IMR-90 (cell line): Measurements from ENCODE around the gene BDNF. TPM values are rescaled to one million over a fixed set of nuclear protein-coding genes. Genes with fewer than 3 reads are reported as not detected.
A peak's percentile ranks its signal among the peaks of the same experiment; 100 is the strongest.

Experiments used
- ATAC-seq: fragments of 200-7000 bp; cut with Tn5 transposase; 2 replicates; pipeline ENCODE4 v1.9.1; 2020; ENCODE audit warnings: low read depth, mild to moderate bottlenecking, moderate library complexity
- BruUV-seq: library from RNA; stranded (reverse); fragments of 400-500 nt; replicated peaks from 2 replicates; lab custom pipeline; 2021; lab: Mats Ljungman, UMichigan
- CTCF ChIA-PET: fragments of 300-600 bp; formaldehyde crosslinking; extraction: SDS; loops from one replicate; lab custom pipeline; 2021; ENCODE audit warnings: antibody characterized with exemption; lab: Yijun Ruan, JAX
- POLR2A ChIA-PET: fragments of 300-600 bp; sonication (Branson Sonifier 250); formaldehyde crosslinking; loops from one replicate; lab custom pipeline; 2022; ENCODE audit warnings: antibody characterized with exemption; ENCODE audit not compliant: unreplicated experiment; lab: Charles Lee
- DNase-seq: peaks from one replicate; pipeline ENCODE4 v3.0.0; 2013
- H2AFZ ChIP-seq: replicated peaks from 2 replicates; pipeline ENCODE3; 2013; ENCODE audit warnings: low read length, mild to moderate bottlenecking; ENCODE audit not compliant: poor library complexity
- H2AK5ac ChIP-seq: 2 replicates; pipeline ENCODE4 v1.6.1; 2013; ENCODE audit warnings: low read depth, low read length, inconsistent platforms
- H2AK9ac ChIP-seq: replicated peaks from 2 replicates; pipeline ENCODE3; 2013; ENCODE audit warnings: mild to moderate bottlenecking, low read depth, low read length, moderate library complexity; ENCODE audit not compliant: poor library complexity
- H2BK120ac ChIP-seq: 2 replicates; pipeline ENCODE4 v1.6.1; 2013; ENCODE audit warnings: low read depth, low read length, inconsistent platforms
- H2BK15ac ChIP-seq: 3 replicates; pipeline ENCODE4 v1.6.1; 2013; ENCODE audit warnings: low read depth, low read length, inconsistent platforms
- H2BK20ac ChIP-seq: 2 replicates; pipeline ENCODE4 v1.6.1; 2013; ENCODE audit warnings: low read depth, mild to moderate bottlenecking, inconsistent platforms, low read length, moderate library complexity
- H2BK5ac ChIP-seq: 2 replicates; pipeline ENCODE4 v1.6.1; 2013; ENCODE audit warnings: mild to moderate bottlenecking, low read depth, low read length, inconsistent platforms; ENCODE audit not compliant: poor library complexity, severe bottlenecking
- H3K14ac ChIP-seq: replicated peaks from 2 replicates; pipeline ENCODE4 v1.6.1; 2013; ENCODE audit warnings: low read depth, low read length, inconsistent platforms
- H3K18ac ChIP-seq: 2 replicates; pipeline ENCODE4 v1.6.1; 2013; ENCODE audit warnings: low read depth, low read length, control low read depth
- H3K23ac ChIP-seq: 2 replicates; pipeline ENCODE4 v1.6.1; 2013; ENCODE audit warnings: low read depth, low read length, inconsistent platforms
- H3K27ac ChIP-seq: 2 replicates; pipeline ENCODE4 v1.5.1; 2013; ENCODE audit warnings: mild to moderate bottlenecking, control low read depth, low read length; ENCODE audit not compliant: insufficient read depth
- H3K27me3 ChIP-seq: 2 replicates; pipeline ENCODE4 v1.6.1; 2013; ENCODE audit warnings: low read length; ENCODE audit not compliant: control insufficient read depth, insufficient read depth
- H3K36me3 ChIP-seq: 2 replicates; pipeline ENCODE4 v1.6.1; 2013; ENCODE audit warnings: low read length, mixed read lengths; ENCODE audit not compliant: control insufficient read depth, insufficient read depth
- H3K4ac ChIP-seq: 2 replicates; pipeline ENCODE4 v1.6.1; 2013; ENCODE audit warnings: low read depth, low read length, inconsistent platforms
- H3K4me1 ChIP-seq: 2 replicates; pipeline ENCODE4 v1.6.1; 2013; ENCODE audit warnings: low read length, mixed read lengths; ENCODE audit not compliant: control insufficient read depth, insufficient read depth
- H3K4me2 ChIP-seq: 2 replicates; pipeline ENCODE4 v1.6.1; 2013; ENCODE audit warnings: low read depth, mild to moderate bottlenecking, control low read depth, low read length, moderate library complexity
- H3K4me3 ChIP-seq: 2 replicates; pipeline ENCODE4 v1.5.1; 2013; ENCODE audit warnings: low read depth, mild to moderate bottlenecking, control low read depth, low read length, moderate library complexity; ENCODE audit not compliant: insufficient read depth
- H3K56ac ChIP-seq: 2 replicates; pipeline ENCODE4 v1.6.1; 2013; ENCODE audit warnings: low read length, inconsistent platforms; ENCODE audit not compliant: insufficient read depth; ENCODE audit errors: extremely low read depth
- H3K79me1 ChIP-seq, 2 experiments: 2 replicates each; pipeline ENCODE4 v1.6.1; 2013; ENCODE audit warnings: low read length in 2 of 2, inconsistent platforms in 1 of 2, low read depth in 1 of 2
- H3K9ac ChIP-seq: 2 replicates; pipeline ENCODE4 v1.6.1; 2013; ENCODE audit warnings: low read depth, low read length, control low read depth
- H3K9me1 ChIP-seq: 2 replicates; pipeline ENCODE4 v1.6.1; 2013; ENCODE audit warnings: low read length, inconsistent platforms; ENCODE audit not compliant: insufficient read depth
- H3K9me3 ChIP-seq: 2 replicates; pipeline ENCODE4 v1.6.1; 2013; ENCODE audit warnings: low read length; ENCODE audit not compliant: control insufficient read depth, insufficient read depth
- H4K20me1 ChIP-seq: 2 replicates; pipeline ENCODE4 v1.6.1; 2013; ENCODE audit warnings: low read length, inconsistent platforms; ENCODE audit not compliant: insufficient read depth
- H4K5ac ChIP-seq: 2 replicates; pipeline ENCODE4 v1.6.1; 2013; ENCODE audit warnings: mild to moderate bottlenecking, low read depth, low read length, control low read depth
- H4K8ac ChIP-seq, 2 experiments: 2 replicates each; pipeline ENCODE4 v1.6.1; 2013; ENCODE audit warnings: low read depth in 2 of 2, low read length in 2 of 2, control low read depth in 1 of 2, inconsistent platforms in 1 of 2
- H4K91ac ChIP-seq: 2 replicates; pipeline ENCODE4 v1.6.1; 2013; ENCODE audit warnings: low read depth, low read length, inconsistent platforms; ENCODE audit not compliant: insufficient read depth
- CHD1 ChIP-seq: IDR thresholded peaks from 2 replicates; pipeline ENCODE4 v1.6.1; 2012; ENCODE audit warnings: low read depth, low read length, improper control_type of control experiment
- CTCF ChIP-seq: conservative IDR thresholded peaks from 2 replicates; pipeline ENCODE4 v1.5.1; 2012; ENCODE audit warnings: mild to moderate bottlenecking, low read depth, low read length, improper control_type of control experiment
- MAFK ChIP-seq: IDR thresholded peaks from 2 replicates; pipeline ENCODE4 v1.6.1; 2012; ENCODE audit warnings: low read depth, low read length, improper control_type of control experiment
- POLR2A ChIP-seq: IDR thresholded peaks from 2 replicates; pipeline ENCODE4 v1.6.1; 2012; ENCODE audit warnings: mild to moderate bottlenecking, low read depth, low read length
- RAD21 ChIP-seq: IDR thresholded peaks from 2 replicates; pipeline ENCODE4 v1.6.1; 2012; ENCODE audit warnings: low read length, improper control_type of control experiment
- RCOR1 ChIP-seq: IDR thresholded peaks from 2 replicates; pipeline ENCODE4 v1.6.1; 2012; ENCODE audit warnings: mild to moderate bottlenecking, low read length, improper control_type of control experiment; ENCODE audit not compliant: insufficient replicate concordance
- RFX5 ChIP-seq: IDR thresholded peaks from 2 replicates; pipeline ENCODE4 v1.8.0; 2012; ENCODE audit warnings: low read depth, mild to moderate bottlenecking, low read length, moderate library complexity
- SMC3 ChIP-seq: fragments of 150-350 bp; IDR thresholded peaks from 2 replicates; pipeline ENCODE4 v1.6.1; 2016; ENCODE audit warnings: low read depth, mild to moderate bottlenecking, antibody characterized with exemption, low read length, moderate library complexity
- WGBS, 2 experiments: methylation state at CpG; one replicate each; pipeline versions ENCODE4 v1.1.5 to v1.1.7; 2013; ENCODE audit warnings: missing lambda C conversion rate in 2 of 2; ENCODE audit not compliant: insufficient read length in 1 of 2; ENCODE audit errors: extremely low coverage in 2 of 2; 5-methylcytosine and 5-hydroxymethylcytosine counted together
- dilution Hi-C: fragments of 300-500 bp; cut with HindIII; formaldehyde crosslinking; loops from one replicate; pipeline ENCODE4 v1.14.3; 2018; ENCODE audit warnings: low sequenced_read_pairs; ENCODE audit not compliant: unreplicated experiment
- in situ Hi-C: fragments of 300-500 bp; cut with MboI; formaldehyde crosslinking; loops from 3 replicates; pipeline ENCODE4 v1.14.3; 2019; ENCODE audit warnings: low sequenced_read_pairs, inconsistent platforms, mixed read lengths
- intact Hi-C: fragments of 100-400 bp; cut with micrococcal nuclease; formaldehyde crosslinking; loops from 2 replicates; pipeline ENCODE4 v1.10.0; 2022
- polyA plus RNA-seq, 3 experiments: library from polyadenylated mRNA; depleted of rRNA; stranded (reverse); fragments of >200 nt; gene quantifications; 2 replicates each; pipeline ENCODE4 v1.2.3, GENCODE V29; 2012; ENCODE audit warnings: low replicate concordance in 1 of 3
- total RNA-seq: library from RNA; depleted of rRNA; stranded (reverse); fragments of >200 nt; gene quantifications from 2 replicates; pipeline ENCODE4 v1.2.3, GENCODE V29; 2012
- TF ChIP-seq, protein P1 (sequence below): fragments of 150-350 bp; IDR thresholded peaks from 2 replicates; pipeline ENCODE4 v1.6.1; 2017; ENCODE audit warnings: mild to moderate bottlenecking, antibody characterized with exemption, low read length, low read depth
- TF ChIP-seq, protein P2 (sequence below): fragments of 150-350 bp; IDR thresholded peaks from 2 replicates; pipeline ENCODE4 v1.6.1; 2016; ENCODE audit warnings: low read depth, mild to moderate bottlenecking, low read length, moderate library complexity, borderline replicate concordance

Gene BDNF
- total and polyA plus RNA-seq, 2 of the 4 experiments (the other 2 are of a cell fraction): 94.8 to 152 TPM

DNA sequence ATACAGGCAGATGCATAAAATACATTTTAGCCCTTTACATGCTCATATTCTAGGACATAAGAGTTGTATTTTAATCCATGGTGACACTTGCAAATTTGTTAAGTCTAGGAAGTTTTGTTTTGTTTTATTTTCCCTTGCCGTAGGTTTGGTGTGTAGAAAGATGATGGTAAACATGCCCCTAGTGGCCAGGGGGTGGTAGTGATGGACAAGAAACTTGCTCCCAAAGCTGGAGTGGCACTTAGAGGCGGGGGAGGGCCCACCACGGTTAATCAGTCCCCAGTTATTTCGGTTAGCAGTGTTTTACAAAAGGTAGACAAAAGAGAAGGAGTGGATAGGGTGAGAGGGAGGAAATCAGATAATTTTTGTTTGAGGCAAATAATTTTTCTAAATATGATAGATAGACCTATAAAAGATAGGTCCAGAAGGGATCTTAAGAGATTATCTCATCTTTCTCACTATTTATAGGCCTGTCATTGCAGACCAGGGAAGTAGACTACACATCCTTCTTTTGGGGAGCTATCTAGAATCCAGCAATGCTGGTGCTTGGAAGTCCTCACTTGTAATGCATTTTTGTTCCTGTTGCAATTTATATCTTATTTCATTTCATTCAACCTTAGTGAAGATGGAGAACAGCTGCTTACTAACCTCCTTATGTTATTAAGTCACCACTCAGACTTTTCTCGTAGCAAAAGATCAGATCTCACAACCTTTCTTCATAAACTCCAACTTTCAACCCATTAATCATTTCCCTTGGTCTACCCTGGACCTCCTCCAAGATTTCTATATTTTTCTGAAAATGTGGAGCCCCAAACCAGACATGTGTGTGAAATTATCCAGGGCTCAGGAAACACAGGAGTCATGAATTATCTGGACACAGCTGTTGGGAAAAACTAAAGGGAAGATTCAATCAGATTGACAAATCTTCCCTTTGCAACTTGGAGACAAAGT, 5.9 kb upstream of the BDNF start (continued):
- TF ChIP-seq, protein P1, sequence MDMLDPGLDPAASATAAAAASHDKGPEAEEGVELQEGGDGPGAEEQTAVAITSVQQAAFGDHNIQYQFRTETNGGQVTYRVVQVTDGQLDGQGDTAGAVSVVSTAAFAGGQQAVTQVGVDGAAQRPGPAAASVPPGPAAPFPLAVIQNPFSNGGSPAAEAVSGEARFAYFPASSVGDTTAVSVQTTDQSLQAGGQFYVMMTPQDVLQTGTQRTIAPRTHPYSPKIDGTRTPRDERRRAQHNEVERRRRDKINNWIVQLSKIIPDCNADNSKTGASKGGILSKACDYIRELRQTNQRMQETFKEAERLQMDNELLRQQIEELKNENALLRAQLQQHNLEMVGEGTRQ: no peak

GRCh38 chr11:27703481-27703880, 3.2 kb upstream of the BDNF start:
- ChIA-PET POLR2A (interaction anchor here (0.6 kb wide), 1 partner anchor 1627 kb away, joined by 3 read pairs; no protein-coding TSS in a partner anchor), CTCF (interaction anchor here (0.6 to 1.8 kb wide), 5 partner anchors 13 to 1339 kb away, joined by 3 to 8 read pairs (median 3); no protein-coding TSS in a partner anchor)
- H4K20me1 ChIP-seq: peaks cover 15% of the 10 kb centered on the region
- H3K56ac ChIP-seq: peak overlapping the region; percentile 50; the same call in 1 of the 2 replicates
- WGBS, 2 experiments: no CpG with 5 or more reads among the region's 3 CpGs
- no peak overlapping the region for H3K23ac ChIP-seq
- no peak overlapping the region for H2BK20ac ChIP-seq
- H3K27ac ChIP-seq: no peak overlapping the region
- H2AFZ ChIP-seq: no peak overlapping the region
- H2BK5ac ChIP-seq: peak overlapping the region; percentile 91
- intact Hi-C loops (loop anchor here (2.0 to 5.0 kb wide), 5 partner anchors 759 to 1053 kb away; no protein-coding TSS in a partner anchor), dilution Hi-C loops (no loop called here), in situ Hi-C loops (loop anchor here (5.0 to 25.0 kb wide), 5 partner anchors 401 to 1629 kb away; partner anchors contain the start of genes KIF18A and METTL15)
- H3K79me1 ChIP-seq: peaks cover 4 to 21% of the 10 kb centered on the region in 2 experiments; a peak in 3 of 4 replicates
- H4K8ac ChIP-seq: 0 out of 4 replicates have a peak overlapping the region, but pooled peaks of 1 of the 2 experiments have one; percentile 6
- no peaks in the 10 kb centered on the region for H3K9me3 ChIP-seq
- H3K14ac ChIP-seq: no peak overlapping the region
- TF ChIP-seq RAD21 (peak; percentile 67), CTCF (peak; percentile 57), CHD1 (no peak), POLR2A (peak; percentile 70), SMC3 (peak; percentile 51), MAFK (peak; percentile 82), RFX5 (peak; percentile 10; the same call in 1 of the 2 replicates), RCOR1 (no peak)
- TF ChIP-seq, protein P2, sequence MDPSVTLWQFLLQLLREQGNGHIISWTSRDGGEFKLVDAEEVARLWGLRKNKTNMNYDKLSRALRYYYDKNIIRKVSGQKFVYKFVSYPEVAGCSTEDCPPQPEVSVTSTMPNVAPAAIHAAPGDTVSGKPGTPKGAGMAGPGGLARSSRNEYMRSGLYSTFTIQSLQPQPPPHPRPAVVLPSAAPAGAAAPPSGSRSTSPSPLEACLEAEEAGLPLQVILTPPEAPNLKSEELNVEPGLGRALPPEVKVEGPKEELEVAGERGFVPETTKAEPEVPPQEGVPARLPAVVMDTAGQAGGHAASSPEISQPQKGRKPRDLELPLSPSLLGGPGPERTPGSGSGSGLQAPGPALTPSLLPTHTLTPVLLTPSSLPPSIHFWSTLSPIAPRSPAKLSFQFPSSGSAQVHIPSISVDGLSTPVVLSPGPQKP: no peak
- no peaks in the 10 kb centered on the region for H3K27me3 ChIP-seq
- no peaks in the 10 kb centered on the region for H3K9me1 ChIP-seq
- no peak overlapping the region for H2BK15ac ChIP-seq
- no peak overlapping the region for H2AK9ac ChIP-seq
- ATAC-seq (peak; percentile 5), DNase-seq (peak; percentile 89)
- no peak overlapping the region for H4K91ac ChIP-seq
- H2BK120ac ChIP-seq: peak overlapping the region; percentile 82; the same call in 1 of the 2 replicates
- no peak overlapping the region; the same call in 1 of the 2 replicates for H3K4me3 ChIP-seq
- H3K4me1 ChIP-seq: peaks cover 8% of the 10 kb centered on the region
- H4K5ac ChIP-seq: no peak overlapping the region
- no peak overlapping the region for H3K4ac ChIP-seq
- H3K4me2 ChIP-seq: peak overlapping the region; percentile 78; the same call in 1 of the 2 replicates
- H2AK5ac ChIP-seq: no peak overlapping the region
- peak overlapping the region; percentile 62; the same call in 1 of the 2 replicates for H3K9ac ChIP-seq
- no TSS peak for BruUV-seq
- peaks cover 6% of the 10 kb centered on the region for H3K36me3 ChIP-seq
- H3K18ac ChIP-seq: peak overlapping the region; percentile 17; the same call in 1 of the 2 replicates
